NCI-H82 treated with DMSO at 0.1 percent for 48 hours (cell line): Measurements from ENCODE around the gene FLAD1.
A peak's percentile ranks its signal among the peaks of the same experiment; 100 is the strongest.

Source experiments
- DNase-seq: peaks from one replicate; lab custom pipeline; 2025; ENCODE audit not compliant: unreplicated experiment; lab: John Stamatoyannopoulos, UW

Gene FLAD1

DNA sequence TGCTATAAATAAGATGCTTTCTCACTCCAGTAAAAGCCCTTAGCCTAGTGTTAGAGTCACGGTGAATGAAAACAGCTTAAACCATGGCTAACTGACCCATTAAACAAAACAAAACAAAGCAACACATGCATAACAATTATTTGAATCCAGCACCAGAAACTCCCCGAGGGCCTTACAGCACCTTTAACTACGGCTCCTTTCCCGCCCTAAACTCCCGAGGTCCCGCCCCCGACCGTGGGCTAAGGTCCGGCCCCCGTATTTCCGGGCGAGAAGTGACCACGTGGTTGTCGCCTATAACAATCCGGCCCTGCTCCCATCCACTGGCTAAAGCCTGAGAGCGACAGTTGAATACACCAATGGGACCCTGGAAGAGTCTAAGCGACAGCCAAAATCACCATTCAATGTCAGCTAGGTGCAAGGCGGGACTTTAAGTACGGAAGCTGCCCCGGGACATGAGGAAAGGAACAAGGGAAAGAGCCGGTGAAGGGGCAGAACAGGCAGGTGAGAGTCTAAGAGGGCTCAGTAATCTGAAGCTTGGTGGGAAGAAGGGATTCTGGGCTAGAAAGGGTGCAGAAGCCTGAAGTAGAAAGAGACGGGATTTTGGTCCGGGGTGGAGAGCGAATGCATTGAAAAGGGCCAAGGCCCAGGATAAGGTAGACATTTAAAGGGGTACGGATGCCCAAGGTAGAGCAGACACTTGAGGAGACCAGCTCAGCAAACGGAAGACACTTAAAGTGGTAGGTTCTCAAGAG, at the start of gene FLAD1:
TSS of gene FLAD1 (plus strand) at position 448 of the 752 bp plus-strand sequence. CDS start 351 bp downstream, outside the sequence.
- DNase-seq = peak; percentile 100

- DNase-seq = no peak
Observed at GRCh38 chr1:154934358-154934948, 48.7 kb upstream of the FLAD1 start.

DNA sequence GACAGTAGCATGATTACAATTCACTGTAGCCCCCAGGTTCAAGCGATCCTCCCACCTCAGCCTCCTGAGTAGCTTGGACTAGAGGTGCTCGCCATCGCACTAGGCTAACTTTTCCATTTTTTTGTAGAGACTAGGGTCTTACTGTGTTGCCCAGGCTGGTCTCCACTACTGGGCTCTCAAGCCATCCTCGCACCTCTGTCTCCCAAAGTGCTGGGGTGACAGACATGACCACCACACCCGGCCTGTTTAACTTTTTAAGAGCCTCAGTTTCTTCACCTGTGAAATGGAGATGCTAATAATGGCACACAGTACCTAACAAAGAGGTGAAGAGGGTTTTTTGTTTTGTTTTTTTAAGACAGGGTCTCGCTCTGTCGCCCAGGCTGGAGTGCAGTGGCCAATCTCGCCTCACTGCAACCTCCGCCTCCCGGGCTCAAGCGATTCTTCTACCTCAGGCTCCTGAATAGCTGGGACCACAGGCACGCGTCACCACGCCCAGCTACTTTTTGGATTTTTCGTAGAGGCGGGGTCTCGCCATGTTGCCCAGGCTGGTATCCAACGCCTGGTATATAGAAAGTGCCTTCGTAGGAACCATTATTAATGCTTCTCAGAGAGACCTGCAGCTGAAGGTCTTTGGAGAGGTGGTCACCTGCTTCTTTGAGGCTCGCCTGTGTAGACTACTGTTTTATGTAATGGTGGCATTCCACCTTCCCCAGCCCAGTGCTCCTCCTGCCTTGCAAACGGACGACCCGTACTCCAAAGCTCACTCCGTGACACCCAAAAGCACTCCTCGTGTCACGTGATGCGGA, 47.2 kb upstream of the FLAD1 start:
- no peak for DNase-seq

GRCh38 chr1:154936555-154937084, 46.5 kb upstream of the FLAD1 start, which contains the start of gene PMVK:
Gene PMVK (minus strand): TSS chr1:154936719. CDS start chr1:154936685, 34 bp downstream.
- DNase-seq = peak; percentile 93

DNA sequence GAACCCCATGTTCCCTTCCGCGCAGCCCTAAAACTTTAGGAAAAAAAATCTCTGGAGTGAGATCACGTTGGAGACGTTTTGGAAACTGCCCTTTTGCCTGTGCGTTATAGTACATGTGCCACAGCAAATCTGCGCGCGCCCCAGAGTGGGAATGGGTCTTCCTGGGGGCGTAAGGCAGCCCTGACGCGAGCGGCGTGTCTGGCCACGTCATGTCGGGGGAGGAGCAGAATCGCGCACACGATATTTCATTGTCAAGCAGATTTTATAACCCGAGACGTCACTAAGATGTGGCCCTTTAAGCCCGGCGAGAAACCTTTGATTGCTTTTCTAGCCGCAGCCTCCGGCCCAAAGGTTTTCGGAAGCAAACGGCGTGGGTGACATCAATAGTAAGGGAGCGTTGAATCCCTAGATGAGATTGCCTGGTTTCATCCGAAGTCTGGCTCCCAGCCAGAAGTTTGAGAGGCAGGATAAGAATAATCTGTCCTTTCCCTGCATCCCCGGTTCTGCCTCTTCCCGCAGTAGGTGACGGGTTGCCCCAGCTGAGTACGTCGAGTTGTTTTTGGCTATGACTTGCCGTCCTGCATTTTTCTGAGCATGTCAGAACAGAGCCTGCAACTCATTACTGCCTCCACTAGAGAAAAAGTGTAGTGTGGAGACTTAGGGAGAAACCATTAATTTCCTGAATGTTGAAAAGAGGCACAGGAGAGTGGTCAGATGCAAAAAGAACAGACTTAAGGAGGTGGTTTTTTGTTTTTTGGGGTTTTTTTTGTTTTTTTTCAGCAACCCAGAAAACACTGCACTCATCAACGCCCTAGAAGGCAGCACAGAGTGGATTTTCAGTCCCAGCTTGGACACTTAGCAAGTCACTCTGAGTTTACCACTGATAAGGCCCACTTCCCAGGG, 45.8 kb upstream of the FLAD1 start:
- peak; percentile 93 for DNase-seq

DNA sequence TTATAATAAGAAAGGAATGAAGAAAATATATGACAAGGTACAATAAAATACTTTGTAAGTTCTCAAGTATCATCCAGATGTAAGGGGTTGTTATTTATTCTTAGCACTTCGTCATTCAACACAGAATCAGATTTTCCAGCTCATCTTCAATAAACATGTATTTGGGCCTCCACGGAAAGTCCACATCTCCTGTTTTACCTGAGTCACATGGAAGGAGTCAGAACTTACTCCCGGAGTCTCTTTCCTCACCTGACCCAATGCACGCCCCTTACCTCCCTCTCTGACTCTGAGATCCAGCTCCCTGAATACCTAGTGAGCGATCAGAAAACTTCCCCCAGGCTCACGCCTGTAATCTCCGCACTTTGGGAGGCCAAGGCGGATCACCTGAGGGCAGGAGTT, 45.2 kb upstream of the FLAD1 start:
- no peak for DNase-seq

DNA sequence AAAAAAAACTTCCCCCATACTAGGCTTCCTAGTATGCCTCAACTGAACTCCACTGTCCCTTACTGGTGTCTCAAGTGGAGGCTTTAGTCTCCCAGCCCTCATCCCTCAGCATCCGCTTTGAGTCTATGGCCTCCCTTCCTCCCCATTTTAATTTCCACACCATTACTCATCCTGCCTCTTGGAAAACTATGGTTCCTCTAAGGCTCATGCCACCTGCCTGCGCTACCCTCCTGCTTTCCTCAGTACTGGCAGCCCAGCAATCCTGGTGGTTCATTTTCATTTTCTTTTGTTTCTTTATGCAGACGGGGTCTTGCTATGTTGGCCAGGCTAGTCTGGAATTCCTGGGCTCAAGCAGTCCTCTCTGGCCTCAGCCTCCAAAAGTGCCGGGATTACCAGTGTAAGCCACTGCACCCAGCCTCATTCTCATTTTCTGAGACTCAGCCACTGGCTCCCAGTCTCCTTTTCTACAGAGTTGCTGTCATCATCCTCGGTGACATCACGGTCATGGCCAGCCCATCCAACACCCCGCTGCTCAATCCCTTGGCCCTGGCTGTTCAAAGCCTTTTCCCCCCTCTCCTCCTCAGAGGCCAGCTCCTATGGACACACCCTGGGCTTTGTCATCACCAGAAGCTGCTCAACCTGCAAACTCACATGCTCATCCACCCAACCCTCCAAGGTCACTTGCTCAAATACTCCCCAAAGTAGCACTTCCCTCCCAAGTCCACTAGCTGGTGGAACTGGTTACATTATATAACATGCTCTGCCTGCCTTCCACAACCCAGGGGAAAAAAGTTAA, 44.3 kb upstream of the FLAD1 start:
- no peak for DNase-seq

- DNase-seq = no peak
Observed at GRCh38 chr1:154940213-154940560, 43.0 kb upstream of the FLAD1 start.

DNA sequence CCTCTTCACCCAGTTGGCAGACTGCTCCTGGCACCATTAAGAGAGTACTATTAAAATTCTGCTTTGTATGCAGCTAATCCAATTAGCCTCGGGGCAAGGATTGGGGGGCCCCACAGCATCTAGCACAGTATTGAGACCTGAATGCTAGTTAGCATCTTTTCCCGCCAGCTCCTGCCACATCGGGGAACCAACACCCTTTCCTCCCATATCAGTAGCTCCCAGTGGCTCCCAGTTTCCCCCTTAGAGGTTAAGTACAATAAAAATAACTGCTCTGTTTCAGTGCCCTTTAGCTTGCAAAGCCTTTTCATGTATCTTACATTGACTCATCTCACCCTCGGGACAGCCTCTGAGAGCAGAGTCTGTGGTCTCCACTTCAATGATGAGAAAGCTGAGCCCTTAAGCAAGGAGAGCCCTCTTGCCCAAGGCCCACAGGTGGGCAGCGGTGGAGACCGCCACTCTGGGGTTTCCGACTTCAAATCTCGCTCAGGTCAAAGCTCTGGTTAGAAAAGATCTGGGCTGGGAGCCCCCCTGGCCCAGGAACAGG, 42.4 kb upstream of the FLAD1 start:
- DNase-seq = peak; percentile 17

DNA sequence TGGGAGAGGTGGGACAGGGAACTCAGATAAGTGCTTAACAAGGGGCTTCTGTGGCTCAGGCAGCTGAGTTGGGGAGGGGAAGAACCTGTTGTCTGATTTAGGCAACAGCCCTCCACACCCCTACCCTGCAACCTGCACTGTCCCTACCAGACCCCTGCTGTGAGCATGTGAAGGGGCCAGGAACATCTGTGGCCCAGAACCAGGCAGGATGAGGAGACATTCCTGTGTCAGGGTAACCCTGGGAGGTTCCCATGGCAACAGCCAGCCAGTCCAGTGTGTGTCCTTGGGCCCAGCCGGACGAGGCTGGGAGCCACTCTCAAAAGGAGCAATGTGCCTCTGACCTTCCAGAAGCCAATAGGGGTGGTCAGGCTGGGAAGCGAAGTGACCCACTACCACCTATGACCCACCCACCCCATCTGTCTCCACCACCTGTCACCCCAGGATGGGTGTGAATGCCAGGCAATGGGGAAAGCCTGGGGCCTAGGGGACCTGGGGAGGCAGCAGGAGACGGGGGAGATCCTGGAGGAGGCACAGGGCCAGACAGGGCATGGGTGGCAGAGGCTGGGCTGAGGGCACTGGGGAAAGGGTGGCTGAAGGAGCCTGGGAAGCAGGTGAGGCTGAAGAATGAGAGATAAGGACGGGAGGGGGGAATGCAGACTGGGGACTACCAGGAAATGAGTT, 41.7 kb upstream of the FLAD1 start:
- peak; percentile 14 for DNase-seq

GRCh38 chr1:154943649-154944400, 39.3 kb upstream of the FLAD1 start:
- peak; percentile 38 for DNase-seq

DNA sequence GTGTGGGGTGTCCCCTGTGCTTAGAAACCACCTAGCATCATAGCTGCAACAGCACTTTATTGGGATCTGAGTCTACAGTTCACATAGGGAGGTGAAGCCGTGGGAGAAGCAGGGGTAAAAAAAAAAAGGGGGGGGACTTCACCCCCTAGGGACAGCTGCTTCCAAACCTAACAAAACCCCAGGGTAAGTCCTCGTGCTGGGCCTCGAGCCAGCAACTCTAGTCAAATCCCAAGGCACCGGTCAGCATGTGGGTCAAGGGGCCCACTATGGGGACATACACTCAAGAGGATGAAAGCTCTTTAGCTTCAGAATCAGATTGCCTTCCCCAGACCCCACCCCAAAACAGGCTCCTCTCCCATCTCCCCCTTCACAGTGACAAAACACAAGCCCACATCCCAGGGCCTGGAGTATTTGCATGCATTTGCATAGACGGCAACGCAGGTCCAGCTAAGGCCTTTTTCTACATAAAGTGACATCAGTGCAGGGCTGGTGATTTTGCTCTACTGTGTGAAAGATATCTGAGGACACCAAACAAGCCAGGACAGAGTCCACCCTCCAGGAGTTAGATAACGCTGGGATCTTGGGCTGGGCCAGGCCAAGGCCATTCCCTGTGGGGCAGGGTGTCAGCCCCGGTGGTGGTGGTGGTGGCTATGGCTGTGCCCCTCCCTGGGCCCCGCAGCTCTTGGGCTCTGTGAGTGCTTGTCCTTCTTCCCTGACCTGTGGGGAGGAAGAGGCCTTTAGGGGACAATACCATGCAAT, 38.6 kb upstream of the FLAD1 start:
- no peak for DNase-seq

DNA sequence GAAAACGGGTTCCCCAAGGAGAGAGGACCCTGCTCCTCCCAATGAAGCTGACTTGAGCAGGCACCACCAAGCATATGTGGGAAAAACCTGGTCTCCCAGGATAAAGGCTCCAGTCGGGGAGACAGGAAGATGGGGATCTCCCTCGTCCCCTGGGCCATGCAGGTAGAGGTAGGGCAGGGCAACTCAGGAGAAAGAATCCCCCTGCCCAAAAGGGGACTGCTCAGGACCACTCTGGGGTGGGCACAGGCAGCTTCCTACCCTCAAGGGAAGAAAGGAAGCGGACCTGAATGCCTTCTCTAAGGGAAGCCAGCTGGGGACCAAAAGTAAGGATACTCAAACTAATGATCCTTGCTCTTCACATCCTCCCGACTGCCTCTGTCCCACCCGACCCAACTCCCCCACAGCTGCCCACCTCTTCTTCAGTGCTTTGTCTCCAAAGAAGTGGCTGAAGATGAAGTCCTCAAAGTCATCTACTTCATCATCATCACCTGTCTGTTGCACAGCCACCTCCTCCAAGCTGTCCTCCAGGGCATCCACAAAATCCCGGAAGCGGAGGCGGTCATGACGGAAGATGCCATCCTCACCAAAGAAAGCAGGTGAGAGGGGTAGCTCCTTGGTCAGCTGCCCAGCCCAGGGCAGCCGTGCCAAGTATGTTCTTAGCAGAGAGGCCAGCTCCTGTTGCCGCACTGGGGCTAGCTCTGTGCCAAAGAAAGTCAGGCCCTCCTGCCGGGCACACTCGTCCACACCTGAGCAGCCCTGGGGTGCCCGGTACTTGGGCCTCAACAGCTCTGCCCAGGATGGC, 37.8 kb upstream of the FLAD1 start:
- DNase-seq = no peak

- no peak for DNase-seq
Observed at GRCh38 chr1:154945962-154946850, 36.9 kb upstream of the FLAD1 start.

DNA sequence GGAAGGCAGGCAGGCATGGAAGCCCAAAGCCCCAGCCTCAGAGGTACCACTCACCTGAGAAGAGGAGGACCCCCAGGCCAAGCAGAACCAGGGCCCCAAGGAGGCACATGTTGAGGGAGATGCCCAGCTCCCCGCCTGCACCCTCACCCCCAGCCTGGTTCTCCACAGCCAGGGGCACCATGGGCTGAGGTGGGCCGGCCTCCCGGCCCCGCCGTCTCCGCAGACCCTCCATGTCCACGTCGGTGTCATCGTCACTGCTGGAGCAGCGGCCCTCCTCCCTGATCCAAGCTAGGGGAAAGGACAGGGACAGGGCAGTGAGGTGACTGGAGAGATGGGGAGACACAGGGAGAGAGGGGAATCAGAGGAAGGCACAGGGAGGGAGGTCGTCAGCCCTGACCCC, 35.1 kb upstream of the FLAD1 start:
- DNase-seq = no peak
